ENCODE data around the gene PDXK. TPM values are rescaled to one million over a fixed set of nuclear protein-coding genes. Genes with fewer than 3 reads are reported as not detected.

The PDXK gene
- total and polyA plus RNA-seq, 2 donors from 2014 or later, result 122 to 210 TPM

DNA sequence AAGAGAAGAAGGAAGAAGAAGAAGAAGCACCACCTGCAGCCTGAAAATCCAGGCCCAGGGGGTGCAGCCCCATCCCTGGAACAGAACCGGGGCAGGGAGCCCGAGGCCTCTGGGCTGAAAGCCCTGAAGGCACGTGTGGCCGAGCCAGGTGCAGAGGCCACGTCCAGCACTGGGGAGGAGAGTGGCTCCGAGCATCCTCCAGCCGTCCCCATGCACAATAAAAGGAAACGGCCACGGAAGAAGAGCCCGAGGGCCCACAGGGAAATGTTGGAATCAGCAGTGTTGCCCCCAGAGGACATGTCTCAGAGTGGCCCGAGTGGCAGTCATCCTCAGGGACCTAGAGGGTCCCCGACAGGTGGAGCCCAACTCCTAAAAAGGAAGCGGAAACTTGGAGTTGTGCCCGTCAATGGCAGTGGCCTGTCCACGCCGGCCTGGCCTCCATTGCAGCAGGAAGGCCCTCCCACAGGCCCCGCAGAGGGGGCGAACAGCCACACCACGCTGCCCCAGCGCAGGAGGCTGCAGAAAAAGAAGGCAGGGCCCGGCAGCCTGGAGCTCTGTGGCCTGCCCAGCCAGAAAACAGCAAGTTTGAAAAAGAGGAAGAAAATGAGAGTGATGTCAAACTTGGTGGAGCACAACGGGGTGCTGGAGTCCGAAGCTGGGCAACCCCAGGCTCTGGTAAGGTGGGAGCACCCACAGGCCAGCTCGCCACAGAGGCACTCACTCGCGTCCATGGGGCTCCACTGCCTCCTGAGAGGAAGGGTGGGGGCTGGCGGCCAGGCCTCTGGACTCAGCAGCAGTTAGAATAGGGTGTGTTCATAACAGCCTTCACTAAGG lies 31.1 kb upstream of the PDXK start:
- Histone ChIP-seq H3K27ac (ENCODE audit: low read depth in 2 of 2, low read length in 2 of 2) (no peak overlapping the region), H3K27me3 (ENCODE audit: control insufficient read depth, insufficient read depth, low read length) (no peaks in the 10 kb centered on the region), H3K4me1 (ENCODE audit: control insufficient read depth in 2 of 3, insufficient read depth in 2 of 3, low read depth in 1 of 3, low read length in 3 of 3) (no peaks in the 10 kb centered on the region), H3K36me3 (ENCODE audit: control insufficient read depth in 2 of 3, insufficient read depth in 3 of 3, low read length in 3 of 3) (peaks cover 2 to 64% (median 36%) of the 10 kb centered on the region in 3 donors), H3K9ac (ENCODE audit: low read length in 3 of 3) (no peak overlapping the region), H3K9me3 (ENCODE audit: control insufficient read depth in 2 of 3, insufficient read depth in 1 of 3, low read length in 3 of 3) (no peaks in the 10 kb centered on the region), H3K4me3 (ENCODE audit: low read length in 3 of 3) (no peak overlapping the region)
- no peak for FAIRE-seq
- TF ChIP-seq, protein P1, sequence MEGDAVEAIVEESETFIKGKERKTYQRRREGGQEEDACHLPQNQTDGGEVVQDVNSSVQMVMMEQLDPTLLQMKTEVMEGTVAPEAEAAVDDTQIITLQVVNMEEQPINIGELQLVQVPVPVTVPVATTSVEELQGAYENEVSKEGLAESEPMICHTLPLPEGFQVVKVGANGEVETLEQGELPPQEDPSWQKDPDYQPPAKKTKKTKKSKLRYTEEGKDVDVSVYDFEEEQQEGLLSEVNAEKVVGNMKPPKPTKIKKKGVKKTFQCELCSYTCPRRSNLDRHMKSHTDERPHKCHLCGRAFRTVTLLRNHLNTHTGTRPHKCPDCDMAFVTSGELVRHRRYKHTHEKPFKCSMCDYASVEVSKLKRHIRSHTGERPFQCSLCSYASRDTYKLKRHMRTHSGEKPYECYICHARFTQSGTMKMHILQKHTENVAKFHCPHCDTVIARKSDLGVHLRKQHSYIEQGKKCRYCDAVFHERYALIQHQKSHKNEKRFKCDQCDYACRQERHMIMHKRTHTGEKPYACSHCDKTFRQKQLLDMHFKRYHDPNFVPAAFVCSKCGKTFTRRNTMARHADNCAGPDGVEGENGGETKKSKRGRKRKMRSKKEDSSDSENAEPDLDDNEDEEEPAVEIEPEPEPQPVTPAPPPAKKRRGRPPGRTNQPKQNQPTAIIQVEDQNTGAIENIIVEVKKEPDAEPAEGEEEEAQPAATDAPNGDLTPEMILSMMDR (IDR thresholded peaks at IDR 0.05; ENCODE audit: borderline replicate concordance, extremely low read depth, insufficient read depth), result no peak
- DNase-seq, result no peak
- intact Hi-C loops (cut with DNase I), result no loop called here

DNA sequence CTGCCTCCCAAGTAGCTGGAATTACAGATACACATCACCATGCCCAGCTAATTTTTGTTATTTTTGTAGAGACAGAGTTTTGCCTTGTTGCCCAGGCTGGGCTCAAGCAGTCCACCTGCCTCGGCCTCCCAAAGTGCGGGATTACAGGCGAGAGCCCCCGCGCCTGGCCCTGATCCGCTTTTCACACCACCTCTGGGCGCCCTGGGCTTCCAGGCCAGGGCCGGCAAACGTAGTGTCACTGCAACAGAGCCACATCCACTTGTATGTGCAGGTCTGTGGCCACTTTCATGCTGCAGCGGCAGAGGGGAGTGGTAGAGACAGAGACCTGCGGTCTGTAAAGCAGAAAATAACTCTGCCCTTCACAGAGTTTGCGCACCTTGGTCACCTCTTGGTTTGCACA lies 30.0 kb upstream of the PDXK start:
- no peaks in the 10 kb centered on the region for H3K9me3 ChIP-seq (ENCODE audit: control insufficient read depth in 2 of 3, insufficient read depth in 1 of 3, low read length in 3 of 3)
- peaks cover 2 to 64% (median 34%) of the 10 kb centered on the region in 3 donors for H3K36me3 ChIP-seq (ENCODE audit: control insufficient read depth in 2 of 3, insufficient read depth in 3 of 3, low read length in 3 of 3)
- intact Hi-C loops (cut with DNase I), result no loop called here
- no peak for FAIRE-seq
- no peak for DNase-seq
- no peaks in the 10 kb centered on the region for H3K27me3 ChIP-seq (ENCODE audit: control insufficient read depth, insufficient read depth, low read length)
- no peak overlapping the region for H3K9ac ChIP-seq (ENCODE audit: low read length in 3 of 3)
- TF ChIP-seq, protein P1 (IDR thresholded peaks at IDR 0.05; ENCODE audit: borderline replicate concordance, extremely low read depth, insufficient read depth), result no peak
- no peak overlapping the region for H3K4me3 ChIP-seq (ENCODE audit: low read length in 3 of 3)
- no peak overlapping the region for H3K27ac ChIP-seq (ENCODE audit: low read depth in 2 of 2, low read length in 2 of 2)
- H3K4me1 ChIP-seq (ENCODE audit: control insufficient read depth in 2 of 3, insufficient read depth in 2 of 3, low read depth in 1 of 3, low read length in 3 of 3), result no peaks in the 10 kb centered on the region

DNA sequence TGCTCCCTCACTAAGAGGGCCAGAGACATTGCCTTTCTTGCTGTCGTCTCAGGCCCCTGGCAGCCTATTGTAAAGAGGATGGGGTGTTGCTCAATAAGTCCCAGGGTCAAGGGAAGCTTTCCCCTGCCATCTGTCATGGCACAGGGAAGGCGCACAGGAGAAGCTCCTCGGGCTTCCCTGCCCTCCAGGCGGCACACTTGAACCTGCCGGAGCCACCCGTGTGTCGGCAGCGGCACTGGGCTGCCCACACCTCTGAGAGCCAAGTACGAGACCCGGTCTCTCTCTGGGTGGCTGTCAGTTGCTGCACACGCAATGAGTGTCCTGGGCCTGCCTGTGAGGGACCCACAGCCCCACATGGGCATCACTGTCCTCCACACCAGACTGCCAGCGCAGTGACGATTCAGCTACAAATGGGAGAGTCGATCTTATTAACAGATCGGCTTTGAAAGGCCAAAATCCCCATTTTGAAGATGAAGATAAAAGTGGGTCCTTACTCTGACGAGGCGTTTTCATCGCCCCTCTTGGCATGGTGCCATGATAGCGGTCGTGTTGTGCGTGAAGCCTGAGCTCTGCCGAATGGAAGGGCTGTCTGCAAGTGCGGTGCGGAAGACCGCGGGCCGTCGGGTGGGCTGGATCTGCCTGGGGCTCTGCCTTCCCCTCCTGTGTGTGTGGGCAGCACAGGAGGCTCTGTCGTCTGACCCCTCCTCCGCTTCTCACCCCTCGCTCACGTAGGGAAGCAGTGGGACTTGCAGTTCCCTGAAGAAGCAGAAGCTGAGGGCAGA lies 29.2 kb upstream of the PDXK start:
- no peak overlapping the region for H3K27ac ChIP-seq (ENCODE audit: low read depth in 2 of 2, low read length in 2 of 2)
- H3K4me1 ChIP-seq (ENCODE audit: control insufficient read depth in 2 of 3, insufficient read depth in 2 of 3, low read depth in 1 of 3, low read length in 3 of 3), result no peaks in the 10 kb centered on the region
- H3K9ac ChIP-seq (ENCODE audit: low read length in 3 of 3), result no peak overlapping the region
- no peaks in the 10 kb centered on the region for H3K9me3 ChIP-seq (ENCODE audit: control insufficient read depth in 2 of 3, insufficient read depth in 1 of 3, low read length in 3 of 3)
- no peak overlapping the region for H3K4me3 ChIP-seq (ENCODE audit: low read length in 3 of 3)
- TF ChIP-seq, protein P1 (IDR thresholded peaks at IDR 0.05; ENCODE audit: borderline replicate concordance, extremely low read depth, insufficient read depth), result no peak
- DNase-seq, result no peak
- intact Hi-C loops (cut with DNase I), result no loop called here
- no peaks in the 10 kb centered on the region for H3K27me3 ChIP-seq (ENCODE audit: control insufficient read depth, insufficient read depth, low read length)
- H3K36me3 ChIP-seq (ENCODE audit: control insufficient read depth in 2 of 3, insufficient read depth in 3 of 3, low read length in 3 of 3), result peaks cover 0 to 65% (median 29%) of the 10 kb centered on the region in 3 donors
- FAIRE-seq, result no peak

Data from kidney (tissue), 14 donors.